HG02943 (cell line): ENCODE data around the gene DHX34.
"Not testable (repeated sequence)": the region's sequence is repeated elsewhere in the genome, so short reads cannot be mapped to it uniquely, and the experiment has no call there.

ENCODE experiments used
- ATAC-seq: cut with Tn5 transposase; IDR thresholded peaks from one replicate; pipeline ENCODE4 v1.9.1; 2021; ENCODE audit warnings: mild to moderate bottlenecking, low read depth, moderate library complexity; ENCODE audit not compliant: unreplicated experiment

The DHX34 gene

DNA sequence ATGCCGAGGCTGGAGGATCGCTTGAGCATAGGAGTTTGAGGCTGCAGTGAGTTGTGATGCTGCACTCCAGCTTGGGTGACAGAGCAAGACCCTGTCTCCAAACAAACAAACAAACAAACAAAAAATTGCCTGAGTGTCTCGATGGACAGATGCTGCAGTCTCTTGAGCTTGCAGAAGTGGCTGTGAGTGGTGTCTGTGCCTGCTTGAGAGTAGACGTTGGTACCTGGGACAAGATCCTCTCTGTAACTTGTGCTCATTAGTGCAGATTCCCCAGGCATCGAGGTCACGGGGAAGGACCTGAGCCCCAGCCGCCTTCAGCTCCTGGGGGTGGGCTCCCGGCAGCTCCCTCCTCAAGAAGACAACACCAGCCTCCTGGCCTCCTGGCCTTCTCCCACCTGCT lies 25.7 kb upstream of the DHX34 start:
- no peak for ATAC-seq

DNA sequence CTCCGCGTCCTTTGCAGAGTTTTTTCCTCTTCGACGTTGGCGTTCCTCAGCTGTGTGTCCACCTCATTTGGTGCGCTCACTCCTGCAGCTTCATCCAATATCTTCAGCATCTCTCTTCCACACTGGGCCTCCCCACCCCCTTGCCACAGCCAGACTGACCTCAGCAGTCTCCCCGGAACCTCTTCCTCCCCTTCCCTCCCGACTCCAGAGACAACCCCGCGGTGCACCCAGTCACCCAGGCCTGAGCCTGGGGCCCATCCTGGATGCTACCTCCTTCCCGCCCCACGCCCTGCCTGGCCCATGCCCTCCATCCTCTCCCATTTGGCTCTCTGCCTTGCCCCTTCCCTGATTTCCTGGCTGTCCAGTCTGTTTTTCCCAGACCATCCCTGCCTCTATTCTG lies 25.2 kb upstream of the DHX34 start:
- ATAC-seq, result no peak

DNA sequence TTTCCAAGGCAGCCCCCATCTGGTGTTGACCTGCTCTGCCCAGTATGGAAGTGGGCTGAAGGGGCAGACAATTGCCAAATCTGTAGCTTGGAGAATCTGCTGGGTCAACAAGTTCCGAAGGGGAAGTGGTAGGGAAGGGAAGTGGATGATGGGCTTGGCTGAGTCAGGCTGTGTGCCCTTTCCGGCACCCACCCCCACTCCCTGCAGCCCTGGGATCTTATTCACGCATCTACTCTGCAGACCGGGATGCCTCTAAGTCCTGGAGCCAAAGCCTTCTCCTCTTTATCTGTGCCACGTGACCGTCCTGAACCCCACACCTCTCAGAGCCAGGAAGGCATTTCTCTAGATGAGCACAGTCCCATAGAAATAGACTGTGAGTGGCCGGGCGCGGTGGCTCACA lies 24.6 kb upstream of the DHX34 start:
- no peak for ATAC-seq

DNA sequence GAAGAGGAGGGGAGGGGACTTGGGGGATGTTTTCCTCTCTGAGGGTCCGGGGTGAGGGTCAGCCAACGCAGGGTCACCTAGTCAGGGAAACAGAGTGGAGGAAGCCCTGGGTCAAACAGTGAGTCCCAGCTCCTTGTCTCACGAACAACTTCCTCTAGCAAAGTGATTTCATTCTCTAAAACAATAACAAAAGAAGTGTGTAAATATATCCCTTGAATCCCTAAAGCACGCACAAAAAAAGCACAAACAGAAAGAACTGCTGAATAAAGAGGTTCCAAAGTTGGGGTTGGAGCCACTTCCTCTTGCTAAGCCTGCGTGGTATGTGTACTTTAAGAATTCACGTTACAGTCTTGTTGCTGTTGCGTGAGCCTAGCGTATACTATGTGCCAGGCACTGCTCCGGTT lies 18.6 kb upstream of the DHX34 start:
- no peak for ATAC-seq

DNA sequence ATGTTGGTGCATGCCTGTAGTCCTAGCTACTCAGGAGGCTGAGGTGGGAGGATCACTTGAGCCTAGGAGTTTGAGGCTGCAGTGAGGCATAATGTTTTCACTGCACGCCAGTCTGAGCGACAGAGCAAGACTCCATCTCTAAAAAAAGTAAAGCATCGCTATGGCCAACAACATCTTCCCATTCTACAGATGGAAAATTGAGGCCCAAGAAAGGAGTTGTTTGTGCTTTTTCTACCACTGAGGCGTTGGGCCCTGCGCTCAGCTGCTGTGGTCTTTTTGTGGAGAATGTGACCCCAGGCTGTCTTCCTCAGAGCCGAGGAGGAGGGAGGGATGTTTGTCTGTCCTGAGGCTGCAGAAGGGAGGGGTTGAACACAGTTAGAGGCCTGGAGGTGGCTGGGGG lies 17.6 kb upstream of the DHX34 start:
- no peak for ATAC-seq

DNA sequence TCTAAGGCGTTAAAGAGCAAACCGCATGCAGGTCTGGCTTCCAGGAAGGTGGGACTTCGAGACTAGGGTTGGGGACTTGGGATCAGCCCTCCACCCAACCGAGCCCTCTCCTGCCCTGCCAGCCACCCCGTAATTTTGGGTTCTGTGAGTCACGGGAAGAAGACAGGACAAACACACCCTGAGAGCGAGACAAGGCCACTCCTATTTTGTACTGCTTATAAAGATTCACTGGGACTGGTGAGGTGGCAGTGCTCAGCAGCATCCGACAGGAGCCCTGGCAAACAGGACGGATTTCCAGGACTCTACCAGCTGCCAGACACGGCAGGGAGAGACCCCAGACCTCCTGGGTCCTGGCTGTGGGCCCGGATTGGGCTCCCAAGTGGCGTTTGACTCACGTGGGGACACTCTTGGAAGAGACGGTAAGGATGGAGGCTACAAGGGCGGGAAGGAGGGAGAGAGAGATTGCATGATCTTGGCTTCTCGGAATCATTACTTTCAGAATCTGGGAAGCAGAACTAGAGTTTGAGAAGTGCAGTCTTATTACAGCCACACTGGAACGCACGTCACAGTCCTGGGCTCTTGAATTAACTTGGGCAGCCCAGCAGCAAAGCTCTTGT lies 17.1 kb upstream of the DHX34 start, which contains the start of gene C5AR2:
Gene C5AR2, plus strand, starts transcription at position 245 of the 617 bp plus-strand sequence. CDS start 8,625 bp downstream, outside the sequence.
- no peak for ATAC-seq

DNA sequence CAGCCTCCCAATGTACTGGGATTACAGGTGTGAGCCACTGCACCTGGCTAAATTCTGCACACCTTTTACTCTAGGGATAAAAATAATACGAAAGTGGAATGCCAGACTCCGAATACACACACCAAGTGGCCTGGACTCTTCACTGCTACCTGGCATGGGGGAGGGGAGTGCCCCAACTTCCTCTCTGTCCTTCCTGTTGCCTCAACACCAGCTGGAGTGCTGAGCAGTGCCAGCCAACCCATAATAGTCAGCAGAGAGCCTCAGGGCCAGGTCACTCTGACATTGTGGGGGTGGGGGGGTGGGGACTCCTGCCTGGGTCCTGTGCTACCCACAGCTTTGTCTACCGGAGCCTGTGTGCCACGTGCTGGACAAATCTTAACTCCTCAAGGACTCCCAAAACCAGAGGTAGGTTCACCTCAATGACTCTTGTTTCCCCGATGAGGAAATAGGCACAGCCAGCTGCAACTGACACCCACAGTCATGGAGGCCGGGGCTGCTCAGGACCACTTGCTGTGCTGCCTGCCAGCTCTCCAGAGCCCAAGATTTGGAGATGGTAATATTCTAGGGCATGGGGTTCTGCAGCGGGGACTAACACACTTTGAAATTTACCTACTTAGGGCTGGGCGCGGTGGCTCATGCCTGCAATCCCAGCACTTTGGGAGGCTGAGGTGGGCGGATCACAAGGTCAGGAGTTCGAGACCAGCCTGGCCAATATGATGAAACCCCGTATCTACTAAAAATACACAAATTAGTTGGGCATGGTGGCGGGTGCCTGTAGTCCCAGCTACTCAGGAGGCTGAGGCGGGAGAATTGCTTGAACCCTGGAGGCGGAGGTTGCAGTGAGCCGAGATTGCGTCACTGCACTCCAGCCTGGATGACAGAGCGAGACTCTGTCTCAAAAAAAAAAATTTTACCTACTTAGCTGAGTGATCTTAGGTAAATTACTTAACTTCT lies 12.1 kb upstream of the DHX34 start:
- ATAC-seq, result not testable (repeated sequence)

DNA sequence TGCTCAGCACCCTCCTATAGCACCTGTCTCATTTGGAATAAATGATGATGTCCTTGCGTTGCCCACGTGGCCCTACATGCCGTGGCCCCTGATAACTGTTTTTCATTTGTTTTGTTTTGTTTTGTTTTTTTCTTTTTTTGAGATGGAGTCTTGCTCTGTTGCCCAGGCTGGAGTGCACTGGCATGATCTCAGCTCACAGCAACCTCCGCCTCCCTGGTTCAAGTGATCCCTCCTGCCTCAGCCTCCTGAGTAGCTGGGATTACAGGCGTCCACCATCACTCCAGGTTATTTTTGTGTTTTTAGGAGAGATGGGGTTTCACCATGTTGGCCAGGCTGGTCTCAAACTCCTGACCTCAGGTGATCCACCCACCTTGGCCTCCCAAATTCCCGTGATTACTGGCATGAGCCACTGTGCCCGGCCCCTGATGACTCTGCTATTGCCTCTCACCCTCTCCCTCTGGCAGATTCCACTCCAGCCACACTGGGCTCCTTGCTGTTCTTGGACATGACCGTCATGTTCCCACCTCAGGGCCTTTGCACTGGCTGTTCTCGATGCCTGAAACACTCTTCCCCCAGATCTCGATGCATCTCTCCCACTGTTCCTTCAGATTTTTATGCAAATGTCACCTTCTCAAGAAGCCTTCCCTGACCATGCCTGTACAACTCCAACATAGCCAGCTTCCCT lies 9.8 kb upstream of the DHX34 start:
- ATAC-seq, result no peak

DNA sequence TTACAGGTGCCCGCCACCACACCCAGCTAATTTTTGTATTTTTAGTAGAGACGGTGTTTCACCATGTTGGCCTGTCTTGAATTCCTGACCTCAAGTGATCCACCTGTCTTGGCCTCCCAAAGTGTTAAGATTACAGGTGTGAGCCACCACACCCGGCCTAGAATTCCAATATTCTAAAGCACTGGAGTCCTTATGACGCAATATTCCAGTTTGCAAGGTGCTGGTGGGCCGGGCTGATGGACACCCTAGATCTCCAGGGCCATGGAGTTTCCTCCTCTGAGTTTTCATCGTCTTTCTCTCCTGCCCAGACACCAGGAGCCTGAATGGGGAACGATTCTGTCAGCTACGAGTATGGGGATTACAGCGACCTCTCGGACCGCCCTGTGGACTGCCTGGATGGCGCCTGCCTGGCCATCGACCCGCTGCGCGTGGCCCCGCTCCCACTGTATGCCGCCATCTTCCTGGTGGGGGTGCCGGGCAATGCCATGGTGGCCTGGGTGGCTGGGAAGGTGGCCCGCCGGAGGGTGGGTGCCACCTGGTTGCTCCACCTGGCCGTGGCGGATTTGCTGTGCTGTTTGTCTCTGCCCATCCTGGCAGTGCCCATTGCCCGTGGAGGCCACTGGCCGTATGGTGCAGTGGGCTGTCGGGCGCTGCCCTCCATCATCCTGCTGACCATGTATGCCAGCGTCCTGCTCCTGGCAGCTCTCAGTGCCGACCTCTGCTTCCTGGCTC lies 8.5 kb upstream of the DHX34 start:
- ATAC-seq, result no peak

DNA sequence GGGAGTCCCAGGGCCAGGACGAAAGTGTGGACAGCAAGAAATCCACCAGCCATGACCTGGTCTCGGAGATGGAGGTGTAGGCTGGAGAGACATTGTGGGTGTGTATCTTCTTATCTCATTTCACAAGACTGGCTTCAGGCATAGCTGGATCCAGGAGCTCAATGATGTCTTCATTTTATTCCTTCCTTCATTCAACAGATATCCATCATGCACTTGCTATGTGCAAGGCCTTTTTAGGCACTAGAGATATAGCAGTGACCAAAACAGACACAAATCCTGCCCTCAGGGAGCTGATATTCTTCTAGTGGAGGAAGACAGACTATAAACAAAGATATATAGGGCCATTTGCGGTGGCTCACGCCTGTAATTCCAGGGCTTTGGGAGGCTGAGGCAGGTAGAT lies 7.4 kb upstream of the DHX34 start:
- ATAC-seq, result no peak

DNA sequence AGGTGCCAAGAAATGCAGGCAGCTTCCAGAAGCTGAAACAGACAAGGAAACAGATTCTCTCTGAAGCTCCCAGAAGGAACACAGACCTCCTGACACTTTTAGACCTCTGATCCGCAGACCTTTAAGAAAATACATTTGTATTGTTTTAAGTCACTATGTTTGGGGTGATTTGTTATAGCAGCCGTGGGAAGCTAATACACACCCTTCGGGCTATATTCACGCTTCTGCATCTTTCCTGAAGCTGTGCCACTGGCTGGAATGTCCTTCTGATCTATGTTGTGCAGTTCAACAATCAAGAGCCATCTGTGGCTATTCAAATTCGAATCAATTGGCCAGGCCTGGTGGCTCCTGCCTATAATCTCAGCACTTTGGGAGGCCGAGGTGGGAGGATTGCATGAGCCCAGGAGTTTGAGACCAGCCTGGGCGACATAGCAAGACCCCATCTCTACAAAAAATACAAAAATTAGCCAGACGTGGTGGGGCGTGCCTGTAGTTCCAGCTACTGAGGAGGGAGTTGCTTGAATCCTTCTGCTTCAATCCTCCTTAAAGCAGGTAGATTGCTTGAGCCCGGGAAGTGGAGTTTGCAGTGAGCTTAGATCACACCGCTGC lies 5.8 kb upstream of the DHX34 start:
- no peak for ATAC-seq

DNA sequence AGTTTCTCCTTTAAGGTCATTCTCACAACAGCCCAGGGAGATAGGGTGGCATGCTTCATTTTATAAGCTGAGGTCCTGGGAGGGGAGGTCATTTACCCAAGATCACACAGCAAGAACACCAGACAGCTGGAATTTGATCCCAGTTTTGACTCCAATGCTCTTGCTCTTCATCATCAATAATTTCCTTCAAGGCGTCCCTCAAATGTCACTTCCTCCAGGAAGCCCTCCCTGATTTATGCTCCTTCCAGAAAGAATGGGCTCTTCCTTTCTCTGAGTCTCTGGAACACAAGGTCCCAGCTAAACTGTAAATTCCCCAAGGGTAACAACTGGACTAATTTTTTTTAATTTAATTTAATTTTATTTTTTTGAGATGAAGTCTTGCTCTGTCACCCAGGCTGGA lies 4.7 kb upstream of the DHX34 start:
- no peak for ATAC-seq

DNA sequence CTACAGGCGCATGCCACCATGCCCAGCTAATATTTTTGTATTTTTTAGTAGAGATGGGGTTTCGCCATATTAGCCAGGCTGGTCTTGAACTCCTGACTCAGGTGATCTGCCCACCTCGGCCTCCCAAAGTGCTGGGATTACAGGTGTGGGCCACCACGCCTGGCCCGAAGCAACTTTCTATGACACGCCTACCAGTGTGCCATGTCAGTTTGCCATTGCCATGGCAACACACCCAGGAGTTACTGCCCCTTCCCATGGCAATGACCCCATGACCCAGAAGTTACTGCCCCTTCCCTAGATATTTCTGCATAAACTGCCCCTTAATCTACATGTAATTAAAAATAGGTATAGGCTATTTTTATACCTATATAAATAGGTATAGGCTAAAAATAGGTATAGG lies 3.1 kb upstream of the DHX34 start:
- ATAC-seq, result not testable (repeated sequence)

DNA sequence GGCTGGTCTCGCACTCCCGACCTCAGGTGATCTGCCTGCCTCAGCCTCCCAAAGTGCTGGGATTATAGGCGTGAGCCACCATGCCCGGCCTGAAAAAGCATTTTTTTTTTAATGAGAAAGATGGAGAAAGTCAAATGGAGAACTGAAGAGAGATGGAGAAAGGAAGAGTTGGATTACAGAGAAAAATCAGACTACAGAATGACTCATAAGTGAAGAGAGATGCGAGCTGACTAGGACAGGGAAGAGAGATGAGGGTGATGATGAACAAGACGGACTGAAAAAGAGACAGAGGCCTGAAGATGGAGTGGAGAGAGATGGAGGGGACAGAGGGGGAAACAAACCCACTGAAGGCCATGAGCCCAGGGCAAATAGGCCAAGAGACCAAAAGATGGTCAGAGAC lies 1.5 kb downstream of the DHX34 start:
- ATAC-seq, result no peak

DNA sequence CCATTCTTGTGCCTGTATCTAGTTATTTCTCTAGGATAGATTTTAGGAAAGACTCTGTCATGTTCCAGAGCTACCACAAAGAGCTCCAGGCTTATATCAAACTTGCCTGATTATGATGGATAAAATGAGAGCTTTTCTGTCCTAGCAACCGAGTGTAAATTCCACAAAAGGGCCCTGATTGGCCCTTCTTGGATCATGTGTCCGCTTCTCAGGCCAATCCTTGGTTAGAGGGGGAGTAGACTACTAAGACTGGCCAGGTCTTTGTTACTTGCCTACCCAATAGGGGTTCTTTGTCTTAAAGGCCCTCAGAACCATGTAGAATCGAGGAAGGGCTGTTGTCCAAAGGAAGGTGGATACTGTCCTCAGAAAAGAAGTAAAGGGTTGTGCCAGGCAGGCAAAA lies 2.4 kb downstream of the DHX34 start:
- ATAC-seq, result no peak

DNA sequence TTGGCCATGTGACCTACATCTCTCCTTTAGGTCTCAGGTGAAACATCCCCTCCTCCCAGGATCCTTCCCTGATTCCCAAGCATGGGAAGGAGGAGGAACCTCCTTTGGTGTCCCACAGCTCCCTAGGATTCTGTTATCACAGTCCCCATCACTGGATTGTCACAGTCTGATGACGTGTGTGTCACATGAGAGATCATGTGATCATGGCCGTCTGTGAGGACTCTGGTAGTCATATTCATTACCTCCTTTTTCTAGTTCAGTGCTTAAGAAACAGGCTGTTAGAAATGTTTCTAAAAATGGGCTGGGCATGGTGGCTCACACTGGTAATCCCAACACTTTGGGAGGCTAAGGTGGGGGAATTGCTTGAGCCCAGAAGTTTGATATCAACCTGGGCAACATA lies 3.0 kb downstream of the DHX34 start:
- no peak for ATAC-seq

DNA sequence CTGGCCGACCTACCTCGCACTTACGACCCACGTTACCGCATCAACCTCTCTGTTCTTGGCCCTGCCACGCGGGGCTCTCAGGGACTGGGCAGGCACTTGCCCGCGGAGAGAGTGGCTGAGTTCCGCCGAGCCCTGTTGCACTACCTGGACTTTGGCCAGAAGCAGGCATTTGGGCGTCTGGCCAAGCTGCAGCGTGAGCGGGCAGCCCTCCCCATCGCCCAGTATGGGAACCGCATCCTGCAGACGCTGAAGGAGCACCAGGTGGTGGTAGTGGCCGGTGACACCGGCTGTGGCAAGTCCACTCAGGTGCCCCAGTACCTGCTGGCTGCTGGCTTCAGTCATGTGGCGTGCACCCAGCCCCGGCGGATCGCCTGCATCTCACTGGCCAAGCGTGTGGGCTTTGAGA lies 4.2 kb downstream of the DHX34 start:
- ATAC-seq, result no peak

DNA sequence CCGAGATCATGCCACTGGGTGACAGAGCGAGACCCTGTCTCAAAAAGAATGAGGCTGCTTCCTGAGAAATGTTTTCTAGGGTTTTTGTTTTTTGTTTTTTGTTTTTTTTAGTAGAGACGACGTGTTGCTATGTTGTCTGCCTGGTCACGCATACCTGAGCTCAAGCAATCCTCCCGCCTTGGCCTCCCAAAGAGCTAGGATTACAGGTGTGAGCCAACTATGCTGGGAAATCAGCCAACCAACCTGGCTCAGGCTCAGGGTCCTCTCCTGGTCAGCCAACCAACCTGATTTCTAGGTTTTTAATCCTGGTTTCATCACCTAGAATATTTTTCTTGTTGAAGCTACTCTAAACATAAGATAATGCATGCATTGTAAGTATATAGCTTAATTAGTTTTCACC lies 7.8 kb downstream of the DHX34 start:
- ATAC-seq, result no peak

DNA sequence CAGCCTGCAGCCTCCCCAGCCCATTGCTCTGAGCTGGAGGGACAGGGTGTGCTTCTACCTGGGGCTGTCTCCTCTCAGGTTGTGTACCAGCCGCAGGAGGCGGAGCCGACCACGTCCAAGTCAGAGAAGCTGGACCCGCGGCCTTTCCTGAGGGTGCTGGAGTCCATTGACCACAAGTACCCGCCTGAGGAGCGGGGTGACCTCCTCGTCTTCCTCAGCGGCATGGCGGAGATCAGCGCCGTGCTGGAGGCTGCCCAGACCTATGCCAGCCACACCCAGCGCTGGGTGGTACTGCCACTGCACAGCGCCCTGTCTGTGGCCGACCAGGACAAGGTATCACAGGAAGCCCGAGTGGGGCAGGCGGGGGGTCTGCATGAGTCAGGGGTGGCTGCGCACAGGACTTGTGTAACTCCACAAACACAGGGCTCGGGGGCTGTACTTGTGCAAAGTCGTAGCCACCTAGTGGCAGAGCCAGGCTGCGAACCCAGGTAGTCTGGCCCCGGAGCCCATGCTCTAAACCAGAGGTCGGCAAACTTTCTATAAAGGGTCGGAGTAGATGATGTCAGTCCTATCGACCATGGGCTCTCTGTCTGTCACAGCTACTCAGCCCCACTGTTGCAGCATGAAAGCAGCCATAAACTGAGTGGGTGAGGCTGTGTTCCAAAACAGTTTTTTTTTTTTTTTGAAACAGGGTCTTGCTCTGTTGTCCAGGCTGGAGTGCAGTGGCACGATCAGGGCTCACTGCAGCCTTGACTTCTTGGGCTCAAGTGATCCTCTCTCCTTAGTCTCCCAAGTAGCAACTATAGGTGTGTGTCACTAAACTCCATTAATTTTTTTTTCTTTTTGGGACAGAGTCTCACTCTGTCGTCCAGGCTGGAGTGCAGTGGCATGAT lies 8.9 kb downstream of the DHX34 start:
- no peak for ATAC-seq
